ENCODE results near the gene ADAT3. TPM values are rescaled to one million over a fixed set of nuclear protein-coding genes. Genes with fewer than 3 reads are reported as not detected.

Gene ADAT3
- total RNA-seq, 4 donors from 2014 or later: 2.4 to 6.2 (median 3.9) TPM

GRCh38 chr19:1906985-1907562 is 1.9 kb downstream of the ADAT3 start:
- no peak for ATAC-seq (ENCODE audit: low FRiP score)
- TF ChIP-seq, protein P1, sequence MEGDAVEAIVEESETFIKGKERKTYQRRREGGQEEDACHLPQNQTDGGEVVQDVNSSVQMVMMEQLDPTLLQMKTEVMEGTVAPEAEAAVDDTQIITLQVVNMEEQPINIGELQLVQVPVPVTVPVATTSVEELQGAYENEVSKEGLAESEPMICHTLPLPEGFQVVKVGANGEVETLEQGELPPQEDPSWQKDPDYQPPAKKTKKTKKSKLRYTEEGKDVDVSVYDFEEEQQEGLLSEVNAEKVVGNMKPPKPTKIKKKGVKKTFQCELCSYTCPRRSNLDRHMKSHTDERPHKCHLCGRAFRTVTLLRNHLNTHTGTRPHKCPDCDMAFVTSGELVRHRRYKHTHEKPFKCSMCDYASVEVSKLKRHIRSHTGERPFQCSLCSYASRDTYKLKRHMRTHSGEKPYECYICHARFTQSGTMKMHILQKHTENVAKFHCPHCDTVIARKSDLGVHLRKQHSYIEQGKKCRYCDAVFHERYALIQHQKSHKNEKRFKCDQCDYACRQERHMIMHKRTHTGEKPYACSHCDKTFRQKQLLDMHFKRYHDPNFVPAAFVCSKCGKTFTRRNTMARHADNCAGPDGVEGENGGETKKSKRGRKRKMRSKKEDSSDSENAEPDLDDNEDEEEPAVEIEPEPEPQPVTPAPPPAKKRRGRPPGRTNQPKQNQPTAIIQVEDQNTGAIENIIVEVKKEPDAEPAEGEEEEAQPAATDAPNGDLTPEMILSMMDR (IDR thresholded peaks at IDR 0.05): no peak
- DNase-seq (ENCODE audit: low spot score): no peak

GRCh38 chr19:1907563-1908363 is 2.6 kb downstream of the ADAT3 start:
- TF ChIP-seq, protein P1 (IDR thresholded peaks at IDR 0.05): no peak
- ATAC-seq (ENCODE audit: low FRiP score) (no peak), DNase-seq (ENCODE audit: low spot score) (no peak)

GRCh38 chr19:1908364-1908678 is 3.1 kb downstream of the ADAT3 start:
- no peak for DNase-seq (ENCODE audit: low spot score)
- TF ChIP-seq, protein P1 (IDR thresholded peaks at IDR 0.05): no peak

GRCh38 chr19:1909761-1910080 is 4.5 kb downstream of the ADAT3 start:
- TF ChIP-seq, protein P1 (IDR thresholded peaks at IDR 0.05): no peak

More at GRCh38 chr19:1908364-1908678, 3.1 kb downstream of the ADAT3 start:
- no peak for ATAC-seq (ENCODE audit: low FRiP score)

DNA sequence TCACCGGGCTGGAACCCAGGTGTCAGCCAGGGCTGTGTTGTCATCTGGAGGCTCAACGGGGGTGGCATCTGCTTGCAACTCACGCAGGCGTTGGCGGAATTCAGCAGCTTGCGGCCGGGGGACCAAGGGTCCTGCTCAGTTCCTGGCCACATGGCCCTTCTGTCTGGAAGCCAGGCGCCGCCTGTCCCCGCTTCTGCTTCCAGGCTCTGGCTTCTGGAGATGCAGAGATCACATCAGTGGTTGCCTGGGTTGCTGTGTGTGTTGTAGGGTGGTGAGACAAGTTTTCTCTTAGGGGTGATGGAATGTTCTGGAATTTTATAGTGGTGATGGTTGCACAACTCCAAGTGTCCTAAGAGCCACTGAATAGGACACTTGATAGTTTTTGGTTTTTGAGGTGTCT is 5.0 kb downstream of the ADAT3 start:
- TF ChIP-seq, protein P1 (IDR thresholded peaks at IDR 0.05): no peak
- ATAC-seq (ENCODE audit: low FRiP score) (no peak), DNase-seq (ENCODE audit: low spot score) (no peak)

More at GRCh38 chr19:1909761-1910080, 4.5 kb downstream of the ADAT3 start:
- no peak for ATAC-seq (ENCODE audit: low FRiP score)
- no peak for DNase-seq (ENCODE audit: low spot score)

DNA sequence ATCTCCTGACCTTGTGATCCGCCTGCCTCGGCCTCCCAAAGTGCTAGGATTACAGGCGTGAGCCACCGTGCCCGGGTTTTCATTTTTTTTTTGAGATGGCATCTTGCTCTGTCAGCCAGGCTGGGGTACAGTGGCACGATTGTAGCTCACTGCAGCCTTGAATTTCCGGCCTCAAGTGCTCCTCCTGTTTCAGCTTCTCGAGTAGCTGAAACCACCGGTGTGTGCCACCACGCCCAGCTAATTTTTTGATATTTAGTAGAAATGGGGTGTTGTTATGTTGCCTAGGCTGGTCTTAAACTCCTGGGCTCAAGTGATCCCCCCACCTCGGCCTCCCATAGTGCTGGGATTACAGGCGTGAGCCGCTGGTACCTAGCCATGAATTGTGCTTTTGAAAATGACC is 5.9 kb downstream of the ADAT3 start:
- ATAC-seq (ENCODE audit: low FRiP score) (no peak), DNase-seq (ENCODE audit: low spot score) (no peak)
- TF ChIP-seq, protein P1 (IDR thresholded peaks at IDR 0.05): no peak

DNA sequence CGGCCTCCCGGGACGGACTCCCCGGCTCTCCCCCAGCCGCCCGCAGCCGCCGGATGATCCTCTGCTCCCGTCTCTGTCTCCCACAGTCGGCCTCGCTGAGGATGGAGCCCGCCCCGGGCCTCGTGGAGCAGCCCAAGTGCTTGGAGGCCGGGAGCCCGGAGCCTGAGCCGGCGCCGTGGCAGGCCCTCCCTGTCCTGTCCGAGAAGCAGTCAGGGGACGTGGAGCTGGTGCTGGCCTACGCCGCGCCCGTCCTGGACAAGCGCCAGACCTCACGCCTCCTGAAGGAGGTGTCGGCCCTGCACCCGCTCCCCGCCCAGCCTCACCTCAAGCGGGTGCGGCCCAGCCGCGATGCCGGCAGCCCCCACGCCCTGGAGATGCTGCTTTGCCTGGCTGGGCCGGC is 6.8 kb downstream of the ADAT3 start:
- DNase-seq (ENCODE audit: low spot score) (no peak), ATAC-seq (ENCODE audit: low FRiP score) (no peak)
- TF ChIP-seq, protein P1 (IDR thresholded peaks at IDR 0.05): no peak

All from omental fat pad (tissue), 4 donors.